ENCODE data around the gene PET100.

PET100 gene

DNA sequence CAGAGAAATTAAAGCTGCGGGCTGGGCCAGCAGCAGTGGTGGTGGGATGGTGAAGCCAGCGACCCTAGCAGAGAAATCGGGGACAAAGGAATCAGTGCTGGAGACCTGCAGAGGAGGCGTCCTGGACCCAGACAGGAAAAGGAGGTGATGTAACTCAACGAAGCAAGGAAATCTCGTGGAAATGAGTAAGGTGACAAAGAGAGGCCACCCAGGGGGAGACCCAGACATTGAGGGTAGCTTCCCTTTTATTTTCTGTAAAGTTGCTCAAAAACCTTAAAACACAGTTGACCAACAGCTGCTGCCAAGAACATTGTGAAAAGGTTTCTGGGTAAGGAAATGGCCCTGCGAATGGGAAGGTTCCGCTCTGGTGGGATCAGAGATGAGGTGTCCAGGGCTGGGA, 26.0 kb downstream of the PET100 start:
- Histone ChIP-seq H3K4me3 (replicated peaks; ENCODE audit: low read depth, low read length) (no peak overlapping the region), H3K36me3 (ENCODE audit: control insufficient read depth, insufficient read depth, low read length) (no peaks in the 10 kb centered on the region)
- TF ChIP-seq, protein P1, sequence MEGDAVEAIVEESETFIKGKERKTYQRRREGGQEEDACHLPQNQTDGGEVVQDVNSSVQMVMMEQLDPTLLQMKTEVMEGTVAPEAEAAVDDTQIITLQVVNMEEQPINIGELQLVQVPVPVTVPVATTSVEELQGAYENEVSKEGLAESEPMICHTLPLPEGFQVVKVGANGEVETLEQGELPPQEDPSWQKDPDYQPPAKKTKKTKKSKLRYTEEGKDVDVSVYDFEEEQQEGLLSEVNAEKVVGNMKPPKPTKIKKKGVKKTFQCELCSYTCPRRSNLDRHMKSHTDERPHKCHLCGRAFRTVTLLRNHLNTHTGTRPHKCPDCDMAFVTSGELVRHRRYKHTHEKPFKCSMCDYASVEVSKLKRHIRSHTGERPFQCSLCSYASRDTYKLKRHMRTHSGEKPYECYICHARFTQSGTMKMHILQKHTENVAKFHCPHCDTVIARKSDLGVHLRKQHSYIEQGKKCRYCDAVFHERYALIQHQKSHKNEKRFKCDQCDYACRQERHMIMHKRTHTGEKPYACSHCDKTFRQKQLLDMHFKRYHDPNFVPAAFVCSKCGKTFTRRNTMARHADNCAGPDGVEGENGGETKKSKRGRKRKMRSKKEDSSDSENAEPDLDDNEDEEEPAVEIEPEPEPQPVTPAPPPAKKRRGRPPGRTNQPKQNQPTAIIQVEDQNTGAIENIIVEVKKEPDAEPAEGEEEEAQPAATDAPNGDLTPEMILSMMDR (IDR thresholded peaks at IDR 0.05; ENCODE audit: insufficient read depth, low read length, poor library complexity, severe bottlenecking) = no peak

DNA sequence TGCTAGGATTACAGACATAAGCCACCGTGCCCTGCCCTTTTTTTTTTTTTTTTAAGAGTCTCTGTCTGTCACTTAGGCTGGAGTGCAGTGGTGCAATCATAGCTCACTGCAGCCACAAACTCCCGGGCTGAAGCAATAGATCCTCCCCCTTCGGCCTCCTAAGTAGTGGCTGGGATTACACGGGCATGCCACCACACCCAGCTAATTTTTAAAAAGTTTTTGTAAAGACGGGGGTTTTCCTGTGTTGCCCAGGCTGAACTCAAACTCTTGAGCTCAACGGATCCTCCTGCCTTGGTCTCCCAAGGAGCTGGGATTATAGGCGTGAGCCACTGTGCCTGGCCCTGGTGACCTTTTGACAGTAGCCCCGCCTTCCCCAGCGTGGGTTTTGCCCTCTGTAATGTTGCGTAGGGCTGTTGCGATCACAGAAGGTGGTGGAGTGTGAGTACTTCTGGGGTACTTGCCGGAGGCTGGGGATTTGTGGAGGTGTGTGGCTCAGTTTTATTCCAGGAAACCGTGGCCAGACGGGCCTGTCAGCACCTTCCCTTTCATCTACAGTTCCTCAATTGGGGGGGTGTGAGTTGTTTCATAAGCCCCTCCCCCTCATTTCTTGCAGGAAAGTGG, 27.6 kb downstream of the PET100 start:
- no peaks in the 10 kb centered on the region; the same call in 1 of the 2 replicates for H3K27me3 ChIP-seq (replicated peaks; ENCODE audit: control insufficient read depth, insufficient read depth, low read length)

More for the DNA sequence above, 26.0 kb downstream of the PET100 start:
- no peaks in the 10 kb centered on the region for H3K27me3 ChIP-seq (replicated peaks; ENCODE audit: control insufficient read depth, insufficient read depth, low read length)
- no peak for DNase-seq (ENCODE audit: extremely low read depth, insufficient read length)

DNA sequence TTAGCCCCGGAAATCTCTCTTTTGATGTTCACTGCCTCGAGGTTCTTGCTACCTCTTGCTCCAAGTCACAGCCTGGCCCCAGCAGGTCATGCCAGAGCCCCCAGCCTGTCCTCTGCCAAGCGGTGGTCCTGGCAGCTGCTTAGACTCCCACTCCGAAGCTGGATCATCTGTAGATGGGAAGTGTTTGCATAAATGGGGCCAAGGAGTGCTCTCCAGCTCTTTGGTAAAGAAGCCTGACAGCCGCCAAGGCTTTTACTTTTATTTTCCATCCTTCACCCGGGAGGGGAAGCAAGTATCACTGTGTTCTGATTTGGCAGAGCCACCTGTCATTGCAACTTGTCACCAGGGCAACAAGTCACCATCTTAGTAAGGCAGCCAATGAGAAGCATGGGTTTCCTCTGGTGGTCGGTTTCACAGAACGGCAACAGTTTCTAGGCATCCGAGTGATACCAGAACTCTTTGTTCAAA, 28.7 kb downstream of the PET100 start:
- no peaks in the 10 kb centered on the region for H3K36me3 ChIP-seq (ENCODE audit: control insufficient read depth, insufficient read depth, low read length)
- TF ChIP-seq, protein P1 (IDR thresholded peaks at IDR 0.05; ENCODE audit: insufficient read depth, low read length, poor library complexity, severe bottlenecking) = no peak
- H3K27me3 ChIP-seq (replicated peaks; ENCODE audit: control insufficient read depth, insufficient read depth, low read length) = no peaks in the 10 kb centered on the region; the same call in 1 of the 2 replicates
- peak overlapping the region; percentile 69 for H3K4me3 ChIP-seq (replicated peaks; ENCODE audit: low read depth, low read length)
- peak; percentile 68 for DNase-seq (ENCODE audit: extremely low read depth, insufficient read length)

More for the DNA sequence above, 27.6 kb downstream of the PET100 start:
- TF ChIP-seq, protein P1 (IDR thresholded peaks at IDR 0.05; ENCODE audit: insufficient read depth, low read length, poor library complexity, severe bottlenecking) = no peak
- DNase-seq (ENCODE audit: extremely low read depth, insufficient read length) = no peak
- Histone ChIP-seq H3K4me3 (replicated peaks; ENCODE audit: low read depth, low read length) (no peak overlapping the region), H3K36me3 (ENCODE audit: control insufficient read depth, insufficient read depth, low read length) (no peaks in the 10 kb centered on the region)

DNA sequence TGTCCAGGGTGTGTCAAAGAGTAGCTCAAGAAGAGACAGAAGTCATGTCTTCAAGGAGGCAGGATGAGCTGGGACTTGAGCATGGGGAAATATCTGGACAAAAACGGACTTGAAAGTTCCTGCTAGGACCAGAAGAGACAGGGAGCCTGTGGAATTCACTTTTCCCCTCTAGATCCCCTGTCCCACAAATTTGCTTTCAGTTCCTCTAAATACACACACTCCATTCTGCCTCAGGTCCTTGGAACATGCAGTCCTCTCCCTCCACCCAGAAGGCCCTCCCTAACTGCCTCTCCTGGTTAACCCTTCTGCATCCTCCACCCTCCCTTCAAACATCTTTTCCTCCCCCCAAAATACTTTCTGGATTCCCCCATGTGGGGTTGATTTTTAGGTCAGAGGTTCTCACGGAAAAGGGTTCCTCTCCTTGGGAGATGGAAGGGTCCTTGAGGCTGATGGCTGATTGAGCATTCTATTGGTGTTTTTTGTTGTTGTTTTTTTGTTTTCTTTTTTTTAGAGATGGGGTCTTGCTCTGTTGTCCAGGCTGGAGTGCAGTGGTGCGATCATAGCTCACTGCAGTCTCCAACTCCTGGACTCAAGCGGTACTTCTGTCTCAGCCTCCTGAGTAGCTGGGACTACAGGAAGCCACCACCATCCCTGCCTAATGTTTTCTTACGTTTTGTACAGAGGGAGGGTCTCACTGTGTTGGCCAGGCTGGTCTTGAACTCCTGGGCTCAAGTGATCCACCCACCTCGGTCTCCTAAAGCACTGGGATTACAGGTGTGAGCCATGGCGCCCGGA, 32.3 kb downstream of the PET100 start:
- Histone ChIP-seq H3K27me3 (replicated peaks; ENCODE audit: control insufficient read depth, insufficient read depth, low read length) (no peaks in the 10 kb centered on the region; the same call in 1 of the 2 replicates), H3K4me3 (replicated peaks; ENCODE audit: low read depth, low read length) (no peak overlapping the region), H3K36me3 (ENCODE audit: control insufficient read depth, insufficient read depth, low read length) (no peaks in the 10 kb centered on the region)
- TF ChIP-seq, protein P1 (IDR thresholded peaks at IDR 0.05; ENCODE audit: insufficient read depth, low read length, poor library complexity, severe bottlenecking) = no peak
- no peak for DNase-seq (ENCODE audit: extremely low read depth, insufficient read length)

DNA sequence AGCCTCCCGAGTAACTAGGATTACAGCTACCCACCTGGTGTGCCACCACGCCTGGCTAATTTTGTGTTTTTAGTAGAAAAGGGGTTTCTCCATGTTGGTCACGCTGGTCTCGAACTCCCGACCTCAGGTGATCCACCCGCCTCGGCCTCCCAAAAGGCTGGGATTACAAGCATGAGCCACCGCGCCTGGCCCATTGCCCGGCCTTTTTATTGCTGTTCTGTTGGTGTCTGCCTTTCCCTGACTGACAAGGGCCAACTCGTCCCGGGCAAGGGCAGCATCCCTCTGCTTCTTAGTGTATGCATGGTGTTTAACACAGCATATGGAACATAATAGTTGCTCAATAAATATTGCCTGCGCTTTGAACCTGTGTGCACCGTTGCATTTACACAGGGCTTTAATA, 33.1 kb downstream of the PET100 start:
- Histone ChIP-seq H3K27me3 (replicated peaks; ENCODE audit: control insufficient read depth, insufficient read depth, low read length) (no peaks in the 10 kb centered on the region; the same call in 1 of the 2 replicates), H3K4me3 (replicated peaks; ENCODE audit: low read depth, low read length) (no peak overlapping the region), H3K36me3 (ENCODE audit: control insufficient read depth, insufficient read depth, low read length) (no peaks in the 10 kb centered on the region)
- TF ChIP-seq, protein P1 (IDR thresholded peaks at IDR 0.05; ENCODE audit: insufficient read depth, low read length, poor library complexity, severe bottlenecking) = no peak
- DNase-seq (ENCODE audit: extremely low read depth, insufficient read length) = no peak
